CD4-positive, alpha-beta T cell treated with Interleukin-6 at 100 ng/mL for 8 hours (primary cell): ENCODE measurements around the gene EDDM13.
"Not testable (repeated sequence)": the region's sequence is repeated elsewhere in the genome, so short reads cannot be mapped to it uniquely, and the experiment has no call there.

ENCODE experiments used
- DNase-seq: peaks from one replicate; pipeline ENCODE4 v3.0.0-alpha.2; 2020; ENCODE audit warnings: mixed read lengths, low spot score

The EDDM13 gene

GRCh38 chr19:56295531-56296455 lies 23.2 kb downstream of the EDDM13 start:
- no peak for DNase-seq

- DNase-seq, result no peak
Observed at GRCh38 chr19:56297010-56297409, 24.5 kb downstream of the EDDM13 start.

- DNase-seq, result no peak
Observed at GRCh38 chr19:56299688-56300087, 27.1 kb downstream of the EDDM13 start.

GRCh38 chr19:56301155-56301554 lies 28.6 kb downstream of the EDDM13 start:
- no peak for DNase-seq

GRCh38 chr19:56301886-56302620 lies 29.5 kb downstream of the EDDM13 start:
- DNase-seq, result no peak

- no peak for DNase-seq
Observed at GRCh38 chr19:56304243-56304642, 31.7 kb downstream of the EDDM13 start.

- DNase-seq, result no peak
Observed at GRCh38 chr19:56306016-56306415, 33.5 kb downstream of the EDDM13 start.

- DNase-seq, result not testable (repeated sequence)
Observed at GRCh38 chr19:56307062-56307461, 34.5 kb downstream of the EDDM13 start.

GRCh38 chr19:56308792-56309191 lies 36.2 kb downstream of the EDDM13 start:
- DNase-seq, result no peak

- DNase-seq, result peak; percentile 7
Observed at GRCh38 chr19:56309511-56310185, 37.1 kb downstream of the EDDM13 start.

GRCh38 chr19:56310462-56310861 lies 37.9 kb downstream of the EDDM13 start:
- DNase-seq, result no peak

GRCh38 chr19:56312342-56312741 lies 39.8 kb downstream of the EDDM13 start:
- no peak for DNase-seq

GRCh38 chr19:56312787-56313657 lies 40.5 kb downstream of the EDDM13 start:
- no peak for DNase-seq

GRCh38 chr19:56314018-56314380 lies 41.5 kb downstream of the EDDM13 start:
- DNase-seq, result no peak

GRCh38 chr19:56314381-56315076 lies 42.0 kb downstream of the EDDM13 start, which contains the start of gene ZSCAN5A:
TSS of gene ZSCAN5A (minus strand) at chr19:56314839. CDS start at chr19:56225046, 89,793 bp downstream.
- DNase-seq, result peak; percentile 96

- DNase-seq, result peak; percentile 95
Observed at GRCh38 chr19:56315077-56315828, 42.7 kb downstream of the EDDM13 start.

- DNase-seq, result no peak
Observed at GRCh38 chr19:56316728-56317127, 44.2 kb downstream of the EDDM13 start.

- DNase-seq, result no peak
Observed at GRCh38 chr19:56317749-56318148, 45.2 kb downstream of the EDDM13 start.

- no peak for DNase-seq
Observed at GRCh38 chr19:56319991-56320390, 47.4 kb downstream of the EDDM13 start.
